ENCODE results near the gene CGB8. TPM values are rescaled to one million over a fixed set of nuclear protein-coding genes. Genes with fewer than 3 reads are reported as not detected.
"Not testable (repeated sequence)": the region's sequence is repeated elsewhere in the genome, so short reads cannot be mapped to it uniquely, and the experiment has no call there.

Gene CGB8
- polyA plus RNA-seq (not detected in 3 replicates), polyA minus RNA-seq (not detected in 3 replicates)
- polyA plus RNA-seq (2011; ENCODE audit: low read depth), result not detected
- polyA plus RNA-seq (2011; cell fraction: cytosol; rRNA removed), result not detected in 2 replicates
- 0.53 and 0.55 TPM in 2 replicates for polyA plus RNA-seq (2011; cell fraction: nucleus; rRNA removed)
- polyA plus RNA-seq (2012; ENCODE audit: low replicate concordance), result not detected in 2 replicates
- polyA minus RNA-seq (2011; cell fraction: cytosol; rRNA and poly(A)+ RNA removed), result not detected
- polyA minus RNA-seq (2011; cell fraction: nucleus; rRNA and poly(A)+ RNA removed), result not detected in 2 replicates

- H3K79me2 ChIP-seq (ENCODE audit: control insufficient read depth, insufficient read depth, low read length); H3K27ac ChIP-seq (ENCODE audit: control insufficient read depth, insufficient read depth, low read length); DNase-seq (ENCODE audit: low read depth, low spot score); H2AFZ ChIP-seq (ENCODE audit: control insufficient read depth, low read length); H3K9ac ChIP-seq (ENCODE audit: control insufficient read depth, extremely low read depth, insufficient read depth, low read length); H3K9me1 ChIP-seq (ENCODE audit: control insufficient read depth, extremely low read depth, insufficient read depth, low read length); H3K27me3 ChIP-seq (ENCODE audit: control insufficient read depth, extremely low read depth, insufficient read depth, low read length); H3K4me1 ChIP-seq (ENCODE audit: control insufficient read depth, extremely low read depth, insufficient read depth, low read length); H3K4me3 ChIP-seq (ENCODE audit: control insufficient read depth in 2 of 3, extremely low read depth in 1 of 3, insufficient read depth in 2 of 3, low read depth in 1 of 3, low read length in 3 of 3); dilution Hi-C loops (cut with MboI; ENCODE audit: extremely low pct_ligation_motif_present, low sequenced_read_pairs); H4K20me1 ChIP-seq (ENCODE audit: control insufficient read depth, extremely low read depth, insufficient read depth, low read length); H3K36me3 ChIP-seq (ENCODE audit: control insufficient read depth in 2 of 2, extremely low read depth in 1 of 2, insufficient read depth in 2 of 2, low read length in 2 of 2); FAIRE-seq; H3K4me2 ChIP-seq (ENCODE audit: control insufficient read depth, extremely low read depth, insufficient read depth, low read depth, low read length); H3K9me3 ChIP-seq (ENCODE audit: control insufficient read depth, low read depth, low read length): not testable (repeated sequence)
Measured at GRCh38 chr19:49049011-49049410, at the start of gene CGB8. CGB8 (minus strand) TSS chr19:49049111; CDS start chr19:49048739, 372 bp downstream.

- FAIRE-seq, result peak; percentile 90
Measured at GRCh38 chr19:49097453-49098288, 48.8 kb upstream of the CGB8 start.

More at GRCh38 chr19:49097453-49098288, 48.8 kb upstream of the CGB8 start:
- Histone ChIP-seq H3K4me3 (ENCODE audit: control insufficient read depth in 2 of 3, extremely low read depth in 1 of 3, insufficient read depth in 2 of 3, low read depth in 1 of 3, low read length in 3 of 3) (no peak overlapping the region), H3K9me3 (ENCODE audit: control insufficient read depth, low read depth, low read length) (no peaks in the 10 kb centered on the region), H4K20me1 (ENCODE audit: control insufficient read depth, extremely low read depth, insufficient read depth, low read length) (peaks cover 24% of the 10 kb centered on the region), H3K4me2 (ENCODE audit: control insufficient read depth, extremely low read depth, insufficient read depth, low read depth, low read length) (no peak overlapping the region), H2AFZ (ENCODE audit: control insufficient read depth, low read length) (no peak overlapping the region), H3K4me1 (ENCODE audit: control insufficient read depth, extremely low read depth, insufficient read depth, low read length) (no peaks in the 10 kb centered on the region), H3K36me3 (ENCODE audit: control insufficient read depth in 2 of 2, extremely low read depth in 1 of 2, insufficient read depth in 2 of 2, low read length in 2 of 2) (peaks cover 38 to 45% of the 10 kb centered on the region in 2 experiments), H3K9ac (ENCODE audit: control insufficient read depth, extremely low read depth, insufficient read depth, low read length) (no peak overlapping the region), H3K9me1 (ENCODE audit: control insufficient read depth, extremely low read depth, insufficient read depth, low read length) (no peaks in the 10 kb centered on the region), H3K27ac (ENCODE audit: control insufficient read depth, insufficient read depth, low read length) (no peak overlapping the region), H3K27me3 (ENCODE audit: control insufficient read depth, extremely low read depth, insufficient read depth, low read length) (no peaks in the 10 kb centered on the region), H3K79me2 (ENCODE audit: control insufficient read depth, insufficient read depth, low read length) (peaks cover 56% of the 10 kb centered on the region)
- TF ChIP-seq EZH2 (IDR thresholded peaks at IDR 0.05; ENCODE audit: low read length) (no peak), CTCF (optimal IDR thresholded peaks at IDR 0.05 in 1 of 3, IDR thresholded peaks at IDR 0.05 in 1 of 3, conservative IDR thresholded peaks at IDR 0.05 in 1 of 3; ENCODE audit: extremely low read depth in 1 of 3, insufficient read depth in 2 of 3, low read length in 3 of 3) (peak; percentile 93 to 100 (median 96))
- peak; percentile 50 for DNase-seq (ENCODE audit: low read depth, low spot score)
- dilution Hi-C loops (cut with MboI; ENCODE audit: extremely low pct_ligation_motif_present, low sequenced_read_pairs), result no loop called here

Measured in keratinocyte (primary cell).